HEK293 (cell line): ENCODE data around the gene TUBB2A.
"Not testable (repeated sequence)": the region's sequence is repeated elsewhere in the genome, so short reads cannot be mapped to it uniquely, and the experiment has no call there.

ENCODE experiments used
- CTCF ChIA-PET: fragments of 350-600 bp; formaldehyde crosslinking; extraction: SDS; loops from one replicate; lab custom pipeline; 2021; ENCODE audit warnings: antibody characterized with exemption; lab: Yijun Ruan, JAX
- POLR2A ChIA-PET: fragments of 300-600 bp; formaldehyde crosslinking; extraction: SDS; loops from one replicate; lab custom pipeline; 2020; ENCODE audit warnings: antibody characterized with exemption, inconsistent platforms; lab: Yijun Ruan, JAX
- H3K27ac ChIP-seq: fragments of 200-500 bp; sonication (Bioruptor generic); 2 replicates; pipeline ENCODE4 v1.5.1; 2014; ENCODE audit warnings: low read depth, low read length, control low read depth, inconsistent platforms; ENCODE audit errors: extremely low read depth
- H3K36me3 ChIP-seq, 2 experiments: fragments of 200-500 bp in 1 of 2; sonication (Bioruptor generic) in 1 of 2; 1 replicate in 1 of 2; 2 replicates in 1 of 2; pipeline ENCODE4 v1.5.1; 2014 to 2017; ENCODE audit warnings: inconsistent platforms in 2 of 2, low read length in 2 of 2; ENCODE audit not compliant: control insufficient read depth in 2 of 2, insufficient read depth in 1 of 2
- H3K4me1 ChIP-seq: fragments of 200-500 bp; sonication (Bioruptor generic); 2 replicates; pipeline ENCODE4 v1.5.1; 2014; ENCODE audit warnings: mild to moderate bottlenecking, low read length, inconsistent platforms; ENCODE audit not compliant: control insufficient read depth, insufficient read depth
- H3K4me3 ChIP-seq: 2 replicates; pipeline ENCODE4 v1.5.1; 2011; ENCODE audit warnings: low read depth, mild to moderate bottlenecking, control low read depth, low read length, moderate library complexity
- H3K9me3 ChIP-seq: fragments of 200-500 bp; sonication (Bioruptor generic); 2 replicates; pipeline ENCODE4 v1.5.1; 2014; ENCODE audit warnings: low read depth, low read length, inconsistent platforms; ENCODE audit not compliant: control insufficient read depth, insufficient read depth
- ATF2 ChIP-seq: fragments of 450-650 bp; formaldehyde crosslinking; IDR thresholded peaks from 2 replicates; pipeline ENCODE4 v1.5.1; 2016; ENCODE audit warnings: missing biosample characterization, missing genetic modification characterization, low read depth
- FEZF1 ChIP-seq: fragments of 450-650 bp; formaldehyde crosslinking; IDR thresholded peaks from 2 replicates; pipeline ENCODE4 v1.5.1; 2016; ENCODE audit warnings: missing biosample characterization, missing genetic modification characterization
- GLIS1 ChIP-seq: fragments of 450-650 bp; formaldehyde crosslinking; IDR thresholded peaks from 2 replicates; pipeline ENCODE4 v1.5.1; 2016; ENCODE audit warnings: missing biosample characterization, missing genetic modification characterization
- HOXC10 ChIP-seq: sonication (generic); formaldehyde crosslinking; IDR thresholded peaks from 2 replicates; pipeline ENCODE4 v1.8.1; 2023; ENCODE audit warnings: mild to moderate bottlenecking, missing genetic modification reagents
- YY2 ChIP-seq: fragments of 450-650 bp; formaldehyde crosslinking; IDR thresholded peaks from 2 replicates; pipeline ENCODE4 v1.5.1; 2016; ENCODE audit warnings: missing biosample characterization, missing genetic modification characterization
- ZFP3 ChIP-seq: fragments of 450-650 bp; formaldehyde crosslinking; IDR thresholded peaks from 2 replicates; pipeline ENCODE4 v1.5.1; 2016; ENCODE audit warnings: low read depth, missing biosample characterization, missing genetic modification characterization
- ZNF140 ChIP-seq: fragments of 450-650 bp; formaldehyde crosslinking; IDR thresholded peaks from 2 replicates; pipeline ENCODE4 v1.5.1; 2016; ENCODE audit warnings: missing biosample characterization, missing genetic modification characterization
- ZNF24 ChIP-seq: fragments of 450-650 bp; formaldehyde crosslinking; IDR thresholded peaks from 2 replicates; pipeline ENCODE4 v1.5.1; 2016; ENCODE audit warnings: missing biosample characterization, missing genetic modification characterization
- ZNF26 ChIP-seq: fragments of 450-650 bp; formaldehyde crosslinking; IDR thresholded peaks from 2 replicates; pipeline ENCODE4 v1.5.1; 2016; ENCODE audit warnings: missing biosample characterization, missing genetic modification characterization
- ZNF266 ChIP-seq: fragments of 450-650 bp; formaldehyde crosslinking; IDR thresholded peaks from 2 replicates; pipeline ENCODE4 v1.5.1; 2016; ENCODE audit warnings: missing biosample characterization, missing genetic modification characterization, low read depth
- ZNF324 ChIP-seq: fragments of 450-650 bp; formaldehyde crosslinking; IDR thresholded peaks from 2 replicates; pipeline ENCODE4 v1.5.1; 2016; ENCODE audit warnings: missing biosample characterization, missing genetic modification characterization
- ZNF391 ChIP-seq: fragments of 450-650 bp; formaldehyde crosslinking; IDR thresholded peaks from 2 replicates; pipeline ENCODE4 v1.5.1; 2016; ENCODE audit warnings: low read depth, missing biosample characterization, missing genetic modification characterization, borderline replicate concordance
- ZNF394 ChIP-seq: fragments of 450-650 bp; formaldehyde crosslinking; IDR thresholded peaks from 2 replicates; pipeline ENCODE4 v1.5.1; 2016; ENCODE audit warnings: missing biosample characterization, missing genetic modification characterization, mild to moderate bottlenecking, moderate library complexity, borderline replicate concordance
- ZNF610 ChIP-seq: fragments of 450-650 bp; formaldehyde crosslinking; IDR thresholded peaks from 2 replicates; pipeline ENCODE4 v1.5.1; 2016; ENCODE audit warnings: missing biosample characterization, missing genetic modification characterization, borderline replicate concordance
- ZSCAN16 ChIP-seq: fragments of 450-650 bp; formaldehyde crosslinking; IDR thresholded peaks from 2 replicates; pipeline ENCODE4 v1.5.1; 2016; ENCODE audit warnings: missing biosample characterization, missing genetic modification characterization
- TF ChIP-seq, protein P1 (sequence below): fragments of 450-650 bp; formaldehyde crosslinking; IDR thresholded peaks from 2 replicates; pipeline ENCODE4 v1.5.1; 2017; ENCODE audit warnings: missing biosample characterization, missing genetic modification characterization

Gene TUBB2A

DNA sequence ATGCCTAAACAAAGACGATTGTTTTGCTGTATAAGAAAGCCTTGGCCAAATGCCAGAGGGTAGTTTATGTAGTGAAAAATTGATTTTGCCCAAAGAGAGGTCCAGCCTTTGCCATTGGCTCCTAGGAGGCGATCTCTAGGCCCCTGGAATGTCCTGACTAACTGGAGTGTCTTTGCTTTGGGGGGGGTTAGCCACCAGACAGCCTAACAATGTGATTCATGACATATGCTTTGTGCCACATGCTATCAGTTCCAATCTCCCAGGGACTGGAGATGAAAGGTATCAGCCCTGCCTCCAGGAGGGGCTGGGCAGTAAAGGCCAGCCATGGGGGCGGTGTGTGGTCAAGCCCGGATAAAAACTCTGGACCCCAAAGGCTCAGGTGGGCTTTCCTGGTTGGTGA, 32.7 kb upstream of the TUBB2A start:
- POLR2A ChIA-PET, result interaction anchor here (1.2 kb wide), 1 partner anchor 13 kb away, joined by 4 read pairs; no protein-coding TSS in a partner anchor
- H3K4me1 ChIP-seq, result no peaks in the 10 kb centered on the region

GRCh38 chr6:3189192-3189591, 31.8 kb upstream of the TUBB2A start:
- CTCF ChIA-PET, result interaction anchor here (1.4 kb wide), 1 partner anchor 62 kb away, joined by 6 read pairs; no protein-coding TSS in a partner anchor
- not testable (repeated sequence) for H3K4me1 ChIP-seq

More for the DNA sequence above, 32.7 kb upstream of the TUBB2A start:
- Histone ChIP-seq H3K9me3 (no peaks in the 10 kb centered on the region), H3K4me3 (no peak overlapping the region), H3K27ac (no peak overlapping the region), H3K36me3 (no peaks in the 10 kb centered on the region)
- TF ChIP-seq ZNF610 (no peak), GLIS1 (peak; percentile 80)
- CTCF ChIA-PET, result interaction anchor here (1.2 to 1.4 kb wide), 2 partner anchors 61 to 62 kb away, joined by 3 to 6 read pairs; no protein-coding TSS in a partner anchor

GRCh38 chr6:3188262-3188661, 30.9 kb upstream of the TUBB2A start:
- ChIA-PET POLR2A (interaction anchor here (1.2 to 1.3 kb wide), 2 partner anchors 11 to 59 kb away, joined by 3 read pairs; no protein-coding TSS in a partner anchor), CTCF (interaction anchor here (0.7 kb wide), 1 partner anchor 12 kb away, joined by 3 read pairs; no protein-coding TSS in a partner anchor)
- Histone ChIP-seq H3K4me3 (no peak overlapping the region), H3K4me1 (no peaks in the 10 kb centered on the region), H3K27ac (no peak overlapping the region), H3K36me3 (no peaks in the 10 kb centered on the region), H3K9me3 (no peaks in the 10 kb centered on the region)
- TF ChIP-seq YY2 (no peak), ATF2 (tag by site-specific recombination) (no peak), ZSCAN16 (tag by site-specific recombination) (no peak), ZNF391 (tag by site-specific recombination) (no peak), ZFP3 (tag by site-specific recombination) (no peak), ZNF324 (tag by site-specific recombination) (no peak), ZNF140 (tag by site-specific recombination) (no peak), HOXC10 (CRISPR knock-in tag) (no peak), FEZF1 (no peak), ZNF24 (no peak), ZNF394 (tag by site-specific recombination) (no peak), ZNF266 (no peak), ZNF26 (tag by site-specific recombination) (no peak)
- TF ChIP-seq, protein P1, sequence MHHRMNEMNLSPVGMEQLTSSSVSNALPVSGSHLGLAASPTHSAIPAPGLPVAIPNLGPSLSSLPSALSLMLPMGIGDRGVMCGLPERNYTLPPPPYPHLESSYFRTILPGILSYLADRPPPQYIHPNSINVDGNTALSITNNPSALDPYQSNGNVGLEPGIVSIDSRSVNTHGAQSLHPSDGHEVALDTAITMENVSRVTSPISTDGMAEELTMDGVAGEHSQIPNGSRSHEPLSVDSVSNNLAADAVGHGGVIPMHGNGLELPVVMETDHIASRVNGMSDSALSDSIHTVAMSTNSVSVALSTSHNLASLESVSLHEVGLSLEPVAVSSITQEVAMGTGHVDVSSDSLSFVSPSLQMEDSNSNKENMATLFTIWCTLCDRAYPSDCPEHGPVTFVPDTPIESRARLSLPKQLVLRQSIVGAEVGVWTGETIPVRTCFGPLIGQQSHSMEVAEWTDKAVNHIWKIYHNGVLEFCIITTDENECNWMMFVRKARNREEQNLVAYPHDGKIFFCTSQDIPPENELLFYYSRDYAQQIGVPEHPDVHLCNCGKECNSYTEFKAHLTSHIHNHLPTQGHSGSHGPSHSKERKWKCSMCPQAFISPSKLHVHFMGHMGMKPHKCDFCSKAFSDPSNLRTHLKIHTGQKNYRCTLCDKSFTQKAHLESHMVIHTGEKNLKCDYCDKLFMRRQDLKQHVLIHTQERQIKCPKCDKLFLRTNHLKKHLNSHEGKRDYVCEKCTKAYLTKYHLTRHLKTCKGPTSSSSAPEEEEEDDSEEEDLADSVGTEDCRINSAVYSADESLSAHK (tag by site-specific recombination), result no peak

More at GRCh38 chr6:3189192-3189591, 31.8 kb upstream of the TUBB2A start:
- H3K36me3 ChIP-seq, H3K27ac ChIP-seq, H3K4me3 ChIP-seq, H3K9me3 ChIP-seq: not testable (repeated sequence)
- POLR2A ChIA-PET, result interaction anchor here (0.5 to 1.2 kb wide), 2 partner anchors 31 to 58 kb away, joined by 3 to 4 read pairs; no protein-coding TSS in a partner anchor
